Hepatocyte (in vitro differentiated cells): ENCODE data around the gene POU6F2.

Source experiments
- EZH2 ChIP-seq: fragments of 200-600 bp; sonication (generic); IDR thresholded peaks from 2 replicates; pipeline ENCODE4 v1.6.1; 2016; ENCODE audit warnings: antibody characterized with exemption, mild to moderate bottlenecking, borderline replicate concordance
- TF ChIP-seq, protein P1 (sequence below): fragments of 200-600 bp; sonication (generic); IDR thresholded peaks from 2 replicates; pipeline ENCODE4 v1.5.1; 2016; ENCODE audit warnings: antibody characterized with exemption, mild to moderate bottlenecking; ENCODE audit not compliant: poor library complexity

DNA sequence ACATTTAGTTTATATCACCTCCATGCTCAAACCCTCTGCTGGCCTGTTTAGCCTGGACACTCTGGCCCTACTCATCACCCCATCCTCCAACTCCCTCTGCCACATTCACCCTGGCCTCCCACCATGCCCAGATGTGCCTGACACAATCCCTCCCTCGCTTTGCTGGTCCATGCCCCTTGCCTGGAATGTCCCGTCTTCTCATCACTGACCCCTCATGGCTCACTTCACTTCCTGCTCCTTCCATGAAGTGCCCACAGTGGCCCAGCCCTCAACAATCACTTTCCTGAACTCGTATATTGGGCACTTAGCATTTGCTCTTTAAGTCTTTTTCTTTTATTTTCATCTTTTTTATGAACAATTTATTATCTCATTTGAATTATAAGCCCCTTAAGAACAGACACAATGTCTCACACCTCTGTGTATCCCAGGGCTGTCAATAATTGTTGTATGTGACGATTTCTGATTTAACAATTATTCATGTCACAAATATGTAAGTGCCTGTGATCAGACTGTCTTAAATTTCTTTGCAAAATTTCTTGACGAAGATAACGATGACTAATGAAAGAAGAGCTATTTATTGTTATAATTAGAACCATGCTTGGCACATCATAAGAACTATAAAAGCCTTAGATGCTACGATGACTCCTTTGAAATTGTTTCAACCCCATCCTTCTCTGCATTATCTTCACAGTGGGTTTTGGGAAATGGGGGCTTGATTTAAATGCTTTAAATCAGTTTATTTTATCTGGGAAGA is 378.6 kb downstream of the POU6F2 start:
- TF ChIP-seq, protein P1, sequence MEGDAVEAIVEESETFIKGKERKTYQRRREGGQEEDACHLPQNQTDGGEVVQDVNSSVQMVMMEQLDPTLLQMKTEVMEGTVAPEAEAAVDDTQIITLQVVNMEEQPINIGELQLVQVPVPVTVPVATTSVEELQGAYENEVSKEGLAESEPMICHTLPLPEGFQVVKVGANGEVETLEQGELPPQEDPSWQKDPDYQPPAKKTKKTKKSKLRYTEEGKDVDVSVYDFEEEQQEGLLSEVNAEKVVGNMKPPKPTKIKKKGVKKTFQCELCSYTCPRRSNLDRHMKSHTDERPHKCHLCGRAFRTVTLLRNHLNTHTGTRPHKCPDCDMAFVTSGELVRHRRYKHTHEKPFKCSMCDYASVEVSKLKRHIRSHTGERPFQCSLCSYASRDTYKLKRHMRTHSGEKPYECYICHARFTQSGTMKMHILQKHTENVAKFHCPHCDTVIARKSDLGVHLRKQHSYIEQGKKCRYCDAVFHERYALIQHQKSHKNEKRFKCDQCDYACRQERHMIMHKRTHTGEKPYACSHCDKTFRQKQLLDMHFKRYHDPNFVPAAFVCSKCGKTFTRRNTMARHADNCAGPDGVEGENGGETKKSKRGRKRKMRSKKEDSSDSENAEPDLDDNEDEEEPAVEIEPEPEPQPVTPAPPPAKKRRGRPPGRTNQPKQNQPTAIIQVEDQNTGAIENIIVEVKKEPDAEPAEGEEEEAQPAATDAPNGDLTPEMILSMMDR = no peak
- TF ChIP-seq EZH2 = no peak
